T-helper 1 cell (primary cell): Measurements from ENCODE around the gene A4GALT.

Source experiments
- DNase-seq, 5 donors: peaks; one replicate each; pipeline ENCODE4 v3.0.0-alpha.2; 2012 to 2020

A4GALT gene

GRCh38 chr22:42700901-42701300 lies 19.8 kb downstream of the A4GALT start:
- DNase-seq, result no peak

- no peak for DNase-seq
Measured at GRCh38 chr22:42700355-42700754, 20.3 kb downstream of the A4GALT start.

DNA sequence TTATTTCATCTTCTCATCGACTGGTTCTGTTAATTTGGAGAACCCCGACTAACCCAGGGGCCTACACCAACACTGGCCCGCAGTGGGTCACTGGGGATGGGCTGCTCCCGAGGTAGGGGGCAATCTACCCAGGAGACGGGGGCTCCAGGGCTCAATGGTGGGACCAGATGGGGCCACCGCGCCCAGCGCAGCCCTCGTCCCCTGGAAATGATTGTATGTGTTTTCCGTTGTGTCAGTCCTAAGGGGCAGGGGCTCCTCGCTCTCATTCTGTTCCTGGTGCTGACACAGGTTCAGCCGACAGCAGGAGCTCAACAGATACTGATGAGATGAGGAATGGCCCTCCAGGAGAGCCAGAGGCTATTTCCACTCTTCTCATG lies 20.7 kb downstream of the A4GALT start:
- no peak for DNase-seq

- DNase-seq, result no peak
Measured at GRCh38 chr22:42699281-42699975, 21.2 kb downstream of the A4GALT start.

- no peak for DNase-seq
Measured at GRCh38 chr22:42697542-42698013, 23.1 kb downstream of the A4GALT start.

DNA sequence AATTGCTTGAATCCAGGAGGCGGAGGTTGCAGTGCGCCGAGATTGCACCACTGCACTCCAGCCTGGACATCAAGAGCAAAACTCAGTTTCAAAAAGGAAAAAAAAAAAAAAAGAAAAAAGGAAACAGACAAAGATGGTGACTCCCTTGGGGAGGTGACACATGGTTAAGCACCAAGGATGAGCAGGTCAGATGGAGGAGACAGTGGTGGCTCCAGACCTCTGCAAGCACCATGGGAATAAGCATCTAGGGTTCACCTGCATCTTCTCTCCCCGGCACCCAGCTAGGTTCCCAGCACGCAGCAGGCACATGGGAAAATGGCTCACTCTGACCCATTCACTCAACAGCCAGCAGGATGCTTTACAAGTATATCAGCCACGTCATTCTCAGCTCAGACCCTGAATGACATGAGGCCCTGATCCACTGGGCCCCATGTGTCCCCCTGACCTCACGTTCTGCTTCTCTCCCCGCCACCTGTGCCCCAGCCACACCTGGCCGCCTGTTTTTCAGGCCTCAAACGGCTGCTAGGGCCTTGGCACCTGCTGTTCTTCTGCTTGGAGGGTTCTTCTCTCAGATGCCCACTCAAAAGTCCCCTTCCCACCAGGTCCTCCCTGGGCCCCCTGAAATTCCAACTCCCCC lies 24.2 kb downstream of the A4GALT start:
- no peak for DNase-seq

DNA sequence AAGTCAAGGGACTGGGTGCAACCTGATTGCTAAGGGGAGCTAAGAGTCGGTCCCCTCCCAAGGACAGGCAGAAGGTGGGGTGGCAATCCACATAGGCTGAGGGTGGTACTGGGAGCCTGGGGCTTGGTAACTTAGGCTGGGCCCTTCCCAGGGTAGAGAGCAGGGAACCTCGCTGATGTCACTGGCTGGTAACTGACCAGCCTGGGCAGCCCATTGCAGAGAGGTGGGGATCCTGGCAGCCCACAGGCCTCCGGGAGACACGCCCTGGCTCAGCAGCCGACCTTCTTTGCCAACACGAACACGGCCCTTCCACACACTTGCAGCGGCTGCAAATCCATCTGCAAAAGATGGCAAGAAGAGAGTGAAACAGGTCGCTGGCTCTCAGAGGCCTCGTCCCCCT lies 25.4 kb downstream of the A4GALT start:
- no peak for DNase-seq

DNA sequence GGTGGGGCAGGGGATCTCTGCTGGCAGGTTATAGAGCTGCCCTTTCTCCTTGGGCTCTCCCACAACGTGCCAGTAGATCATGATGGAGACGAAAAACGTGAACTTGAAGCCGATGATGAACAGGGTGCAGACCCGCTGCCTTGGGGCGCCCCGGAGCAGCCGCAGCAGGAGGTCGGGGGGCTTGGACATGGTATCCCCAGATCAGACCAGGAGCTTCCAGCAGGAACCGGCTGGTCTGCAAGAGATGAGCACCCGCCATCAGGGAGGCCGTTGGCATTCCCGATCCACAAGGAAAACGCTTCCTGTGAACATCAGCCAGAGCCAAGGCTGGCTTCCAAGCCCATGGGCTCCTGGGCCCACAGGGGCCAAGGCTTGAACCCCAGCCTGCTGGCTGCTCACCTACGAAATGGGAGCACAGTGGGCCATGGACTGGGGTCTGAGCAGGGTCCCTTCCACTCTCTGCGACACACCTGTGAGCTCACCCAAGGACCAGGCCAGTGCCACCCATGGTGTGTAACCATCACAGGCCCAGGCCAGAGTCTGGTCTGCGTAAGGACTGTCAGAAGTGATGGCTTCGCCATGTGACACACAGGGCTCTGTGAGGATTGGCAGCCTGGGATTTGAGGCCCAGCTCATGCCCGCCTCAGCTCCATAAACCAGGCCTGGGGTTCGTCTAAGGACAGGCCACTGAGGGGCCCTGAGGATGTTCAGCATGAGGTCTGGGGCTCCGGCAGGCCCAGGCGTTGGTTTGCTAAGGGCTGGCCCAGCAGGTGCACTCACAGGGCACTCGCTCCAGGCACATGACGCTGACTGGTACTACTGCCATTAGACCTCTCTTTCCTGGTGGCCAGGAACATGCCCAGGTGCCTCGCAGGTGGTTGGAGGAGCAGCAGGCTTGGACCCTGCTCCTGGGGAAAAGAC lies 26.6 kb downstream of the A4GALT start:
- no peak for DNase-seq

GRCh38 chr22:42693055-42693762 lies 27.5 kb downstream of the A4GALT start:
- DNase-seq, result no peak

DNA sequence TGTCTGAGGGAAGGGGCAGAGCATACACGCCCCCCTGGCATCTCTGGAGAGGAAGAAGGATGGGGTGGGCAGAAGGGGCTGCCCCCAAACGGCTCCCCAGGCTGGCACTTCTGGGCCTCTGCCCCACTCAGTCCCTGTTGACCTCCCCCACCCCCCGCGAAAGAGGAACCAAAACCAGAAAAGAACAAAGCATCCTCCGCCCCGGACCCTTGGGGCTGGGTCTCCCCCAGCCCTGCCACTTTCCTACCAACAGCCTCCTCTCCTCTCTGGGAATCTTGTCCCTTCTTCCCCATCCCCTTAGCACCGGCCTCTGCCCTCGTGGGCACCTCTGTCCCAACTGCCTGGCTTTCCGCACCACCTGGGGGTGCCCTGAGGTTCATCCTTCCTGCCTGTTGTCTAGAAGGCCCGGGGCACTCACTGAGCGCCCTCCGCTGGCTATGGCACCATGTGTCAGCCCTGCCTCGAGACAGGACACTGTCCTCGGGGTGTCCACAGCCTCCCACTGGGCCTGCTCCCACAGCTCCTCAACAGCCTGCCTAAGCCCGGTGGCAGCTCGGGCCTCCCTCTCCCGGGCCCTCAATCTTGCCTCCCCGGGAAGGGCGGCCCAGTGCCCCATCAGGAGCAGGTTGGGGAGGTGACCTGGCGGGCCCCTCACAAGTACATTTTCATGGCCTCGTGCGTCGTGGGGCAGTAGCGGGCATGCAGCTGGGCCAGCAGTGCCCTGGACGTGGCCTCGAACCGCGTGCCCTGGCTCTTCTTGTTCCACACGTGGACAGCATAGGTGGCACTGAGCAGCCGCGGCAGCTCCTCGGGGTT lies 28.2 kb downstream of the A4GALT start:
- no peak for DNase-seq

GRCh38 chr22:42691440-42691839 lies 29.2 kb downstream of the A4GALT start:
- no peak for DNase-seq

- no peak for DNase-seq
Measured at GRCh38 chr22:42688241-42689211, 32.1 kb downstream of the A4GALT start.

- DNase-seq, result no peak
Measured at GRCh38 chr22:42686756-42687491, 33.7 kb downstream of the A4GALT start.

- DNase-seq, result no peak
Measured at GRCh38 chr22:42685941-42686653, 34.6 kb downstream of the A4GALT start.

GRCh38 chr22:42684462-42685195 lies 36.0 kb downstream of the A4GALT start:
- DNase-seq, result no peak

DNA sequence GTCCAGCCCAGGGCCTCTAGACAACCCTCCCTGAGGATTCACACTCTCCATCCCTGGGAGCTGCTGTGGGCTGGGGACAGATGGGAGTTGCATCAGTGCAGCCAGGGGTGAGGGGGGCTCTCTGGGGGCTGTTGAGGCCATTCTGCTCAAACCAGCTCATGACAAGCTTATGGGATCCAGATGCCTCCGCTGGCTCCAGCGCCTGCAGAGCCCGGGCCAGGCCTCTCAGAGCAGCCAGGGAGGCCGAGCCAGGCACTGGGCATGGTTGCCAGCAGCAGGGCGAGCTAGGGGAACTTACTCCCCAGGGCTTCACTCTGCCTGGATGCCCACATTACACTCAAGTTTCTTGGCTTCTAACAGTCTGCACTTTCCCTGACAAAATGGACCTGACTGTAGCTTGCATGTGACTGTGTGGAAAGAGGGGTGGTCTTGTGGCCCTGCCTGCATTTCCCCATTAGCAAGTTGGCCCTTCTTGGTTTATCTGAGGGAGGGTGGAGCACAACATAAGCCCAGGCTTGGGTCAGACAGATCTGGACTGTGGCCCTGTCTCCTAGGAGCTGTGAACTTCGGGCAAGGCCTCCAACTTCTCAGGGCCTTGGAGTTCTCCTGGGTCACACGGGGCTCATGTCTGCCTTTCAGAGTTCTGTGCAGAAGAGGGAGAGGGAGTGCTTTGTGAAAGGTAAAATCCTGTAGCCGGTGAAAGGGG lies 36.9 kb downstream of the A4GALT start:
- DNase-seq, result no peak

- DNase-seq, result no peak
Measured at GRCh38 chr22:42682113-42682851, 38.4 kb downstream of the A4GALT start.
